Measurements from ENCODE around the gene NLGN4X.

The NLGN4X gene

DNA sequence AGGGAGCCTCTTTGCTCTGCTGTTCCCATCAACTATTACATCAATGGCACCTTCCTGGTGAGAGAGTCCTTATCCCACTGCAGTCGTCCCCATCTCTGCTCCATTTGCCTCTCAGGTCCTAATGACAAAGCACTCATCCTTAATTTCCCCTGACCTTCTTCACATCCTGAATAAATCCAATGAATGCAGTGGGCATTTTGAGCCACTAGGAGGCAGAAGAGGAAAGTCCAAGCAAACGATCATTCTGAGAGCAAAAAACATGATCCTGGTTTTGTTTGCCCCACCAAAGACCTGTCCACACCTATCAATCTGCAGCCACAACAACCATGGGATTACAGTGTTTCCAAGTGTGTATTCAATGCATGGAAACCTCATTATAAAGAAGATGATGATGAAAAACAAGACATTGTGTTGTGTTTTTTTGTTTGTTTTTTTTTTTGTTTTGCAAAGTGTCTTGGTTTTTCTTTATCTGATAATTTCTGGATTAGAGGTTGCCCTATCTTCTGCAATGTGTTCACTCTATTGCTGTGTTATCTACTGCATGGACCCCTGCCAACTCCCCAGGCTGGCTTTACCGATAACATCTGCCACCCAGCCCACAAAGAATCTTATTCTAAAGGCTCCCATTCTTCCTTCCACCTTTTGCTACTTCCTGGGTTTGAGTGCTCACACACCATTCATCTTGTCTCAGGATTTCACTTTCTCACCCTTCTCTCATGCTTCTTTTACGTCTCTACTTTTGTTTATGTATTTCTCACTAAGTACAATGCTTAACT lies 207.2 kb downstream of the NLGN4X start:
- Histone ChIP-seq H3K4me3 (ENCODE audit: insufficient read depth, low read depth, low read length) (no peak overlapping the region), H3K4me1 (ENCODE audit: control insufficient read depth, insufficient read depth, low read length) (peaks cover 4% of the 10 kb centered on the region), H3K9me3 (ENCODE audit: control insufficient read depth, low read length) (no peaks in the 10 kb centered on the region), H3K27ac (ENCODE audit: insufficient read depth, low read depth, low read length, poor library complexity, severe bottlenecking) (no peak overlapping the region), H3K36me3 (ENCODE audit: control insufficient read depth, insufficient read depth, low read length) (no peaks in the 10 kb centered on the region), H3K27me3 (ENCODE audit: control insufficient read depth, insufficient read depth, low read length, poor library complexity, severe bottlenecking) (no peaks in the 10 kb centered on the region)
- 23 to 28% methylated on average over 3 to 4 of the region's 4 CpGs for WGBS, 2 experiments

DNA sequence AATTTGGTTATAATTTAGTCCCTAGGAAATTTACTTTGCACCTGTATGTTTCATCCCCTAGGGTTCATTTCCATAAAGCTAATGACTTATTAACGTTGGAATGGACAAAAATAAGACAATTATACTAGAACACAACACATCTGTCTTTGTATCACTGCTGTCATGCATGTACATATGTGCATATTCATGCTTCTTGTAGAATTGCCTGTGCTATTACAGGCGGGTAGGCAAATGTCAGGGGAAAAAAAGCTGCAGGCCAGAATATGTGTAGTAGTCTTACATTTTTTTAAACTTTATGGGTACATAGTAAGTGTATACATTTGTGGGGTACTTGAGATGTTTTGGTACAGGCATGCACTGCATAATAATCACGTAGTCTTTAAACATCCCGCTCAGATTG lies 209.6 kb downstream of the NLGN4X start:
- Histone ChIP-seq H3K27me3 (ENCODE audit: control insufficient read depth, insufficient read depth, low read length, poor library complexity, severe bottlenecking) (no peaks in the 10 kb centered on the region), H3K27ac (ENCODE audit: insufficient read depth, low read depth, low read length, poor library complexity, severe bottlenecking) (no peak overlapping the region), H3K4me1 (ENCODE audit: control insufficient read depth, insufficient read depth, low read length) (peaks cover 4% of the 10 kb centered on the region), H3K4me3 (ENCODE audit: insufficient read depth, low read depth, low read length) (no peak overlapping the region), H3K9me3 (ENCODE audit: control insufficient read depth, low read length) (no peaks in the 10 kb centered on the region), H3K36me3 (ENCODE audit: control insufficient read depth, insufficient read depth, low read length) (no peaks in the 10 kb centered on the region)
- WGBS, 2 experiments: 83 to 96% methylated on average over 1 to 4 of the region's 4 CpGs

DNA sequence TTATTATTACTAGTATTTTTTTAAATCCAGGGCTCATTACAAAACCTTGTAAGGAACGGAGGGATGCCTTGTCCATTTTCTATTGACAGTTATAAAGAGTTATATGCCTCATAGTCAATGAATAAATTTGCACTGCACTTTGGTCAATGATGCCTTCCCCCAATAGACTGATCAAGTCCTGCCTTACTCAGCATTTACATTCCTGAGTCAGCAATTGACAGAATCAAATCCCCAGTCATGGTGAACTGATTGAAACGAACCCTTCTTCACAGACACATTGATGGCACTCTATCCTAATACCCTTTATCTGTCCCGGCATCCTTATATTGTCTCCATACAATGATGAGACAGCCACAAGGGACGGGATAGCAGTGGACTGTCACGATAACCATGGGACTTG lies 213.2 kb downstream of the NLGN4X start:
- H3K4me1 ChIP-seq (ENCODE audit: control insufficient read depth, insufficient read depth, low read length): no peaks in the 10 kb centered on the region
- no peaks in the 10 kb centered on the region for H3K36me3 ChIP-seq (ENCODE audit: control insufficient read depth, insufficient read depth, low read length)
- H3K9me3 ChIP-seq (ENCODE audit: control insufficient read depth, low read length): no peaks in the 10 kb centered on the region
- 88 to 94% methylated on average over 4 of the region's 5 CpGs for WGBS, 2 experiments
- no peak overlapping the region for H3K27ac ChIP-seq (ENCODE audit: insufficient read depth, low read depth, low read length, poor library complexity, severe bottlenecking)
- no peaks in the 10 kb centered on the region for H3K27me3 ChIP-seq (ENCODE audit: control insufficient read depth, insufficient read depth, low read length, poor library complexity, severe bottlenecking)
- H3K4me3 ChIP-seq (ENCODE audit: insufficient read depth, low read depth, low read length): no peak overlapping the region

DNA sequence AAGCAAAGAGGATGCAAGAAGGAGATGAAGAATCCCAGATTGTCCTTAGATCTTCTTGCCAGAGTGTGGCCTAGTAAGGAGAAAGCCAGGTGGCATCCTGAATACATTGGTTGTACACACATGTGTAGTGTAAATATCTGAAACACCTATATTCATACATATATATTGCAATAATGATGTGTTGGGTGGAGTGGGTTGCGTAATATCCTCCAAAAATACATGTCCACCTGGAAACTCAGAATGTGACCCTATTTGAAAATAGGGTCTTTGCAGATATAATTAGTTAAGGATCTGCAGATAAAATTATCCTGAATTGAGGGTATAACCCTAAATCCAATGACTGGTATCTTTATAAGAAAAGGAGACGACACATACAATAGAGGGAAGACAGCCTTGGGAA lies 216.3 kb downstream of the NLGN4X start:
- Histone ChIP-seq H3K4me1 (ENCODE audit: control insufficient read depth, insufficient read depth, low read length) (no peaks in the 10 kb centered on the region), H3K4me3 (ENCODE audit: insufficient read depth, low read depth, low read length) (no peak overlapping the region), H3K27ac (ENCODE audit: insufficient read depth, low read depth, low read length, poor library complexity, severe bottlenecking) (no peak overlapping the region), H3K9me3 (ENCODE audit: control insufficient read depth, low read length) (no peaks in the 10 kb centered on the region), H3K36me3 (ENCODE audit: control insufficient read depth, insufficient read depth, low read length) (no peaks in the 10 kb centered on the region), H3K27me3 (ENCODE audit: control insufficient read depth, insufficient read depth, low read length, poor library complexity, severe bottlenecking) (no peaks in the 10 kb centered on the region)
- WGBS, 2 experiments: 100% methylated on average over 1 of the region's 2 CpGs

DNA sequence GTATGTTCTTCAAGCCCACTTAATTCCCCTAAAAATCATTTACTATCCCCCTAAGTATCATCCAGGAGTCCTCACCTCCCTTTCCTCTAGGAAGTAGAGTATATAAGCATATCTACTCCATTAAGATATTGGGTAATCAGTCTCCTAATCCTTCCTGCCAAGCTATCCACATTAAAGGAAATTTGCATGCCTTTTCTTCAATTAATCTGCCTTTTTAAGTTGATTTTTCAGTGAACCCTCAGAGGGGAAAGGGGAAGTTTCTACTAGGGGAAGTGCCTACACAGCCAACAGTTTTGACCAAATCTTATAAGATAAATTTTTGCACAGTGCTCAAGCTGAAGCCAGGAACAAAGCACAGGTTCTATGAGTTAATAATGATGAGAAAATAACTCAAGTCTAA lies 222.8 kb downstream of the NLGN4X start:
- no peaks in the 10 kb centered on the region for H3K36me3 ChIP-seq (ENCODE audit: control insufficient read depth, insufficient read depth, low read length)
- no peaks in the 10 kb centered on the region for H3K9me3 ChIP-seq (ENCODE audit: control insufficient read depth, low read length)
- H3K27me3 ChIP-seq (ENCODE audit: control insufficient read depth, insufficient read depth, low read length, poor library complexity, severe bottlenecking): no peaks in the 10 kb centered on the region
- no peaks in the 10 kb centered on the region for H3K4me1 ChIP-seq (ENCODE audit: control insufficient read depth, insufficient read depth, low read length)
- no peak overlapping the region for H3K4me3 ChIP-seq (ENCODE audit: insufficient read depth, low read depth, low read length)
- no peak overlapping the region for H3K27ac ChIP-seq (ENCODE audit: insufficient read depth, low read depth, low read length, poor library complexity, severe bottlenecking)

DNA sequence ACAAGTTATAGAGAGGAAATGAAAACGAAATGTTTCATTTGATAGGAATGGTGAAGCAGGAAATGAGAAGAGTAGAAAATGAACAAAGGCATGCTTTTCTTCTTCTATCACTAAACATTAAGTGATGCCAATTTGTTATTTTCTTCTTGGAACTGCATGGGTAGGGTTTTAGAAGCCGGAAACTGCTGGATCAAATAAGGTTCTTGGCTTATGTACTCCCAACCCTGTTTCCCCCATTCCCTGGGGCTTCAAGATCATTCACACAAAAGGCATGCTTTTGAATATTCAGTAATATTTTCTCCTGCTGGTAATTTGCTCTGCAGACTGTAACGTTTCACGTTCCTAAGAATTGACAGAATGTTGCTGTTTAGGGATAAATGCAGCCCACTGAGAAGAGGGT lies 224.1 kb downstream of the NLGN4X start:
- H3K36me3 ChIP-seq (ENCODE audit: control insufficient read depth, insufficient read depth, low read length): no peaks in the 10 kb centered on the region
- H3K9me3 ChIP-seq (ENCODE audit: control insufficient read depth, low read length): no peaks in the 10 kb centered on the region
- no peak overlapping the region for H3K27ac ChIP-seq (ENCODE audit: insufficient read depth, low read depth, low read length, poor library complexity, severe bottlenecking)
- 79 to 88% methylated on average over 3 of the region's 4 CpGs for WGBS, 2 experiments
- no peaks in the 10 kb centered on the region for H3K4me1 ChIP-seq (ENCODE audit: control insufficient read depth, insufficient read depth, low read length)
- H3K27me3 ChIP-seq (ENCODE audit: control insufficient read depth, insufficient read depth, low read length, poor library complexity, severe bottlenecking): no peaks in the 10 kb centered on the region
- no peak overlapping the region for H3K4me3 ChIP-seq (ENCODE audit: insufficient read depth, low read depth, low read length)

DNA sequence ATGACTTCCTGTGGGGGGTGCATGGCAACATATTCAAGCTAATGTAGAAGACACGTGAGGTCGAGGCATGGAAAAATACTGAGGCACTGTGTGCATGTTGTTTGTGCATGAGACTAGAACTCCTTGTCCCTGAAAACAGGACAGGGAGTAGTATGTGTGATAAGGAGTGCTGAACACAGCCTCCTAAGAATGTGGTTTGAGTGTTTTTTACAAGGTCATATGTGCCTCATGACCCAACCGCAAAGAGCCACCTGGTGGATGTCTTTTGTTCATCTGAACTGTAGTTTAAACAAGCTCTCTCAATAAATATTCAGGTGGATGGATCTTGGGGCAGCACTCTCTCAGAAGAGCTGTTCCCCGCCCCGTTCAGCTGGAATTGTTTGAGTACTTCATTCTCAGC lies 226.6 kb downstream of the NLGN4X start:
- Histone ChIP-seq H3K9me3 (ENCODE audit: control insufficient read depth, low read length) (no peaks in the 10 kb centered on the region), H3K4me1 (ENCODE audit: control insufficient read depth, insufficient read depth, low read length) (no peaks in the 10 kb centered on the region), H3K27ac (ENCODE audit: insufficient read depth, low read depth, low read length, poor library complexity, severe bottlenecking) (no peak overlapping the region), H3K36me3 (ENCODE audit: control insufficient read depth, insufficient read depth, low read length) (no peaks in the 10 kb centered on the region), H3K27me3 (ENCODE audit: control insufficient read depth, insufficient read depth, low read length, poor library complexity, severe bottlenecking) (no peaks in the 10 kb centered on the region), H3K4me3 (ENCODE audit: insufficient read depth, low read depth, low read length) (no peak overlapping the region)
- 88 to 99% methylated on average over 3 to 5 of the region's 5 CpGs for WGBS, 2 experiments

DNA sequence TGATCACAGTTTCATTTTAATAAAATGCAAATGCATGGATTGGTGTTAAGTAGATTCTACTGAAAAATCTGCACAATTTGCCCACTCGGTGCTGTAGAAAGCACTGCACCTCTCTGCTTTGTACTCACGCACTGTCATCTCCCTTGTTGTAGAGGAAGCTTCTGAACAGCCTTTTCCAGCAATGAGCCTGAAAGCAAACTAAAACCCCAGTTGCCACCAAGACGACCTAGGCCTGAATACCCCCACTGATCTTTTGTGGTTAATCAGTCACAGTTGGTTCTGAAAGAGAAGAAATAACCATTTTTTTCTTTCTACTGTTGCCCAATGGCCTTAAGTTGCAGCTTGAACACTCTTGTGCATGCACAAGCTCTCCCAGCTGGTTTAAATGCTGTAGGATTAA lies 229.8 kb downstream of the NLGN4X start:
- Histone ChIP-seq H3K27ac (ENCODE audit: insufficient read depth, low read depth, low read length, poor library complexity, severe bottlenecking) (no peak overlapping the region), H3K4me3 (ENCODE audit: insufficient read depth, low read depth, low read length) (no peak overlapping the region), H3K4me1 (ENCODE audit: control insufficient read depth, insufficient read depth, low read length) (no peaks in the 10 kb centered on the region), H3K27me3 (ENCODE audit: control insufficient read depth, insufficient read depth, low read length, poor library complexity, severe bottlenecking) (no peaks in the 10 kb centered on the region), H3K9me3 (ENCODE audit: control insufficient read depth, low read length) (no peaks in the 10 kb centered on the region), H3K36me3 (ENCODE audit: control insufficient read depth, insufficient read depth, low read length) (no peaks in the 10 kb centered on the region)
- 20 to 27% methylated on average over 2 to 3 of the region's 3 CpGs for WGBS, 2 experiments

DNA sequence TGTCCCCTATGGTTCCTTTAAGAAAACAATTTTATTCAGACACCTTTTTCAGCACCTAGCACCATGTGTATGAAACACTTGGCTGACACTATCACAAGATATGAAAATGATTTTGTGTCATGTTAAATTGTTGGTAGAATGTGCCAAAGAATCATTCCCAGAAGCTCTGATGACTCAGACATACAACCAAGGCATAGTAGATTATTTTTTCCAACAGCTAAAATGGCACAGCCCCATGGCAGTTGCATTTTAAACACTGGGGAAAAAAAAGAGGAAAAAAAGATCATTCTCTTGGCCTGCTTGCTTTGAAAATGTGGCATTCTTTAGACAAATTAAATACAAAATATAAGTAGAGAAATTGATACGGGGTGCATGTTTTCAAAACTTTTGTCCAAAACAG lies 230.2 kb downstream of the NLGN4X start:
- no peaks in the 10 kb centered on the region for H3K4me1 ChIP-seq (ENCODE audit: control insufficient read depth, insufficient read depth, low read length)
- no peaks in the 10 kb centered on the region for H3K36me3 ChIP-seq (ENCODE audit: control insufficient read depth, insufficient read depth, low read length)
- no peaks in the 10 kb centered on the region for H3K9me3 ChIP-seq (ENCODE audit: control insufficient read depth, low read length)
- 71% methylated on average over 1 of the region's 1 CpG; no CpG with 5 or more reads in 1 of the 2 experiments for WGBS, 2 experiments
- H3K4me3 ChIP-seq (ENCODE audit: insufficient read depth, low read depth, low read length): no peak overlapping the region
- H3K27ac ChIP-seq (ENCODE audit: insufficient read depth, low read depth, low read length, poor library complexity, severe bottlenecking): no peak overlapping the region
- H3K27me3 ChIP-seq (ENCODE audit: control insufficient read depth, insufficient read depth, low read length, poor library complexity, severe bottlenecking): no peaks in the 10 kb centered on the region

DNA sequence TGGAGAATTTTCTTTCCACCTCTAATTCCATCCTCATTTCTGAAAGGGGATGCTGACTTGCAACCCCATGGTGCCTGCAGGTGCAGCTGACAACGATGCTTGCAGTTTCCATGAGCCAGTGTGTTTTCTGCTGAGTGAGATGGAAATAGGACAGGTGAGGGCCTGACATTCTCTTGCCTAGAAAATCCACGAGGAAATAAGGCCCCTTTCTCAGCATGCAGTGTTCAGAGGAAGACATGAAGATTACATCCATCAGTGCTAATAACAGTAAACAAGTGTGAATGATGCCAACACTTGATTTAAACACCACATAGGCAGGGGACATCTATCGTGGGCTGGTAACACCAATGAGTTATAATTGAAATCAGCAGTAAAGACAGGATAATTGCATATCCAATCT lies 237.3 kb downstream of the NLGN4X start:
- H3K36me3 ChIP-seq (ENCODE audit: control insufficient read depth, insufficient read depth, low read length): no peaks in the 10 kb centered on the region
- WGBS, 2 experiments: 74 to 86% methylated on average over 1 to 3 of the region's 3 CpGs
- no peaks in the 10 kb centered on the region for H3K9me3 ChIP-seq (ENCODE audit: control insufficient read depth, low read length)
- H3K27ac ChIP-seq (ENCODE audit: insufficient read depth, low read depth, low read length, poor library complexity, severe bottlenecking): no peak overlapping the region
- H3K27me3 ChIP-seq (ENCODE audit: control insufficient read depth, insufficient read depth, low read length, poor library complexity, severe bottlenecking): no peaks in the 10 kb centered on the region
- H3K4me1 ChIP-seq (ENCODE audit: control insufficient read depth, insufficient read depth, low read length): no peaks in the 10 kb centered on the region
- no peak overlapping the region for H3K4me3 ChIP-seq (ENCODE audit: insufficient read depth, low read depth, low read length)

DNA sequence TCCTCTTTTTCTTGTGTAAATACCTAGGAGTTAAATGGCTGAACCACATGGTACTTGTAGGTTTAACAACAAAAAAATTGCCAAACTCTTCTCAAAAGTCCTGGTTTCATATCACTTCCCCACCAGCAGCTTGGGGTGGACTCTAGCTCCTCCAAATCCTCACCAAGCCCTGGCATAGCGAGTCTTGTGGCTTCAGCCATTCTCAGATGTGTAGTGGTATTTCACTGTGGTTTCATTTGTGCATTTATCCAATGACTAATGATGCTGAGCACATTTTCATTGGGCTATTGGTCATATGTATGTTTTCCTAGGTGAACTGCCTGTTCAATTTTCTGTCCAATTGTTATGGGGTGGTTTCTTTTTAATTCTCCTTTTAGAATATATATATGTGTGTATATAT lies 249.3 kb downstream of the NLGN4X start:
- H3K27me3 ChIP-seq (ENCODE audit: control insufficient read depth, insufficient read depth, low read length, poor library complexity, severe bottlenecking): no peaks in the 10 kb centered on the region
- WGBS, 2 experiments: 100% methylated on average over 1 of the region's 1 CpG
- H3K4me1 ChIP-seq (ENCODE audit: control insufficient read depth, insufficient read depth, low read length): no peaks in the 10 kb centered on the region
- H3K27ac ChIP-seq (ENCODE audit: insufficient read depth, low read depth, low read length, poor library complexity, severe bottlenecking): no peak overlapping the region
- no peaks in the 10 kb centered on the region for H3K36me3 ChIP-seq (ENCODE audit: control insufficient read depth, insufficient read depth, low read length)
- no peak overlapping the region for H3K4me3 ChIP-seq (ENCODE audit: insufficient read depth, low read depth, low read length)
- no peaks in the 10 kb centered on the region for H3K9me3 ChIP-seq (ENCODE audit: control insufficient read depth, low read length)

All from ectodermal cell (in vitro differentiated cells).